Measurements from ENCODE around the gene TMED8. TPM values are rescaled to one million over a fixed set of nuclear protein-coding genes. Genes with fewer than 3 reads are reported as not detected.

TMED8 gene
- total and polyA plus RNA-seq, 2 donors (not counting 1 experiment from before 2014, with no cell fraction given), result 13.1 to 43.8 TPM

GRCh38 chr14:77346495-77346894 is 30.4 kb downstream of the TMED8 start:
- Histone ChIP-seq H3K9me3 (ENCODE audit: control extremely low read depth in 1 of 3, control insufficient read depth in 2 of 3, insufficient read depth in 1 of 3, low read length in 2 of 3) (no peaks in the 10 kb centered on the region), H3K27me3 (replicated peaks in 1 of 4; ENCODE audit: control extremely low read depth in 1 of 4, control insufficient read depth in 3 of 4, insufficient read depth in 4 of 4, low read length in 3 of 4) (no peaks in the 10 kb centered on the region), H3K4me3 (ENCODE audit: control extremely low read depth in 1 of 5, extremely low read depth in 1 of 5, insufficient read depth in 1 of 5, low read depth in 2 of 5, low read length in 4 of 5) (no peak overlapping the region), H3K4me2 (replicated peaks; ENCODE audit: low read depth, low read length, poor library complexity, severe bottlenecking) (no peak overlapping the region), H2AFZ (ENCODE audit: insufficient read depth, low read depth, low read length, poor library complexity, severe bottlenecking) (no peak overlapping the region), H3K9ac (ENCODE audit: low read length) (no peak overlapping the region), H3K79me2 (ENCODE audit: control insufficient read depth, insufficient read depth, low read length) (peaks cover 22% of the 10 kb centered on the region), H3K36me3 (replicated peaks in 1 of 2; ENCODE audit: control extremely low read depth in 1 of 2, control insufficient read depth in 1 of 2, extremely low read depth in 1 of 2, insufficient read depth in 2 of 2, low read length in 1 of 2) (peaks cover 2 to 58% of the 10 kb centered on the region in 2 experiments), H3K27ac (ENCODE audit: low read length in 2 of 2) (no peak overlapping the region), H4K20me1 (ENCODE audit: control insufficient read depth, insufficient read depth, low read length, poor library complexity, severe bottlenecking) (no peaks in the 10 kb centered on the region), H3K4me1 (ENCODE audit: control insufficient read depth in 2 of 2, insufficient read depth in 2 of 2, low read length in 2 of 2) (peaks cover 7 to 8% of the 10 kb centered on the region in 2 donors)
- POLR2A ChIA-PET, result interaction anchor here (1.6 kb wide), 1 partner anchor 30 kb away, joined by 4 read pairs; the partner anchor contains the start of genes SAMD15 and TMED8
- Mint-ChIP-seq H3K27me3 (no peaks in the 10 kb centered on the region), H3K27ac (no peak overlapping the region), H3K4me1 (peaks cover 23% of the 10 kb centered on the region), H3K9me3 (ENCODE audit: insufficient read depth) (no peaks in the 10 kb centered on the region), H3K4me3 (no peak overlapping the region)
- WGBS (ENCODE audit: insufficient coverage), result no CpG with 5 or more reads among the region's 2 CpGs
- TF ChIP-seq, protein P1, sequence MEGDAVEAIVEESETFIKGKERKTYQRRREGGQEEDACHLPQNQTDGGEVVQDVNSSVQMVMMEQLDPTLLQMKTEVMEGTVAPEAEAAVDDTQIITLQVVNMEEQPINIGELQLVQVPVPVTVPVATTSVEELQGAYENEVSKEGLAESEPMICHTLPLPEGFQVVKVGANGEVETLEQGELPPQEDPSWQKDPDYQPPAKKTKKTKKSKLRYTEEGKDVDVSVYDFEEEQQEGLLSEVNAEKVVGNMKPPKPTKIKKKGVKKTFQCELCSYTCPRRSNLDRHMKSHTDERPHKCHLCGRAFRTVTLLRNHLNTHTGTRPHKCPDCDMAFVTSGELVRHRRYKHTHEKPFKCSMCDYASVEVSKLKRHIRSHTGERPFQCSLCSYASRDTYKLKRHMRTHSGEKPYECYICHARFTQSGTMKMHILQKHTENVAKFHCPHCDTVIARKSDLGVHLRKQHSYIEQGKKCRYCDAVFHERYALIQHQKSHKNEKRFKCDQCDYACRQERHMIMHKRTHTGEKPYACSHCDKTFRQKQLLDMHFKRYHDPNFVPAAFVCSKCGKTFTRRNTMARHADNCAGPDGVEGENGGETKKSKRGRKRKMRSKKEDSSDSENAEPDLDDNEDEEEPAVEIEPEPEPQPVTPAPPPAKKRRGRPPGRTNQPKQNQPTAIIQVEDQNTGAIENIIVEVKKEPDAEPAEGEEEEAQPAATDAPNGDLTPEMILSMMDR (IDR thresholded peaks at IDR 0.05), result no peak
- no peak for TF ChIP-seq EZH2 (IDR thresholded peaks at IDR 0.05; ENCODE audit: borderline replicate concordance, insufficient read depth, low read depth, low read length, poor library complexity, severe bottlenecking)
- no peak for ATAC-seq (ENCODE audit: low read depth)
- intact Hi-C loops (cut with micrococcal nuclease), result no loop called here
- no peak for DNase-seq
- CTCF ChIA-PET, result interaction anchor here (0.6 to 0.8 kb wide), 3 partner anchors 9 to 516 kb away, joined by 3 to 4 read pairs (median 3); no protein-coding TSS in a partner anchor

- no peak overlapping the region for H2AFZ ChIP-seq (ENCODE audit: insufficient read depth, low read depth, low read length, poor library complexity, severe bottlenecking)
- H3K4me1 ChIP-seq (ENCODE audit: control insufficient read depth in 2 of 2, insufficient read depth in 2 of 2, low read length in 2 of 2), result peaks cover 7 to 8% of the 10 kb centered on the region in 2 donors
- CTCF ChIA-PET, result no interaction called here
- DNase-seq (no peak), ATAC-seq (ENCODE audit: low read depth) (no peak)
- H3K27me3 ChIP-seq (replicated peaks in 1 of 4; ENCODE audit: control extremely low read depth in 1 of 4, control insufficient read depth in 3 of 4, insufficient read depth in 4 of 4, low read length in 3 of 4), result no peaks in the 10 kb centered on the region
- Mint-ChIP-seq H3K27me3 (no peaks in the 10 kb centered on the region), H3K27ac (no peak overlapping the region), H3K4me1 (peaks cover 16% of the 10 kb centered on the region), H3K4me3 (no peak overlapping the region), H3K9me3 (ENCODE audit: insufficient read depth) (no peaks in the 10 kb centered on the region)
- no peak for TF ChIP-seq EZH2 (IDR thresholded peaks at IDR 0.05; ENCODE audit: borderline replicate concordance, insufficient read depth, low read depth, low read length, poor library complexity, severe bottlenecking)
- TF ChIP-seq, protein P1 (IDR thresholded peaks at IDR 0.05), result no peak
- H3K9me3 ChIP-seq (ENCODE audit: control extremely low read depth in 1 of 3, control insufficient read depth in 2 of 3, insufficient read depth in 1 of 3, low read length in 2 of 3), result no peaks in the 10 kb centered on the region
- POLR2A ChIA-PET, result no interaction called here
- intact Hi-C loops (cut with micrococcal nuclease), result no loop called here
- H3K36me3 ChIP-seq (replicated peaks in 1 of 2; ENCODE audit: control extremely low read depth in 1 of 2, control insufficient read depth in 1 of 2, extremely low read depth in 1 of 2, insufficient read depth in 2 of 2, low read length in 1 of 2), result peaks cover 2 to 61% of the 10 kb centered on the region in 2 experiments
- H3K79me2 ChIP-seq (ENCODE audit: control insufficient read depth, insufficient read depth, low read length), result peaks cover 10% of the 10 kb centered on the region
- no peak overlapping the region for H3K27ac ChIP-seq (ENCODE audit: low read length in 2 of 2)
- WGBS (ENCODE audit: insufficient coverage), result 94% methylated on average over 2 of the region's 3 CpGs
- H4K20me1 ChIP-seq (ENCODE audit: control insufficient read depth, insufficient read depth, low read length, poor library complexity, severe bottlenecking), result no peaks in the 10 kb centered on the region
- no peak overlapping the region for H3K4me3 ChIP-seq (ENCODE audit: control extremely low read depth in 1 of 5, extremely low read depth in 1 of 5, insufficient read depth in 1 of 5, low read depth in 2 of 5, low read length in 4 of 5)
- H3K4me2 ChIP-seq (replicated peaks; ENCODE audit: low read depth, low read length, poor library complexity, severe bottlenecking), result no peak overlapping the region
- no peak overlapping the region for H3K9ac ChIP-seq (ENCODE audit: low read length)
These were observed 32.4 kb downstream of the TMED8 start for GRCh38 chr14:77344377-77344996.

Measured in B cell (primary cell).